ENCODE measurements around the gene ATP13A3. TPM values are rescaled to one million over a fixed set of nuclear protein-coding genes. Genes with fewer than 3 reads are reported as not detected.

ATP13A3 gene
- 25.3 to 42.6 TPM (median 41.4 TPM) in 5 replicates for total RNA-seq (2022; extraction: Qiagen RNA extraction)

GRCh38 chr3:194486540-194487288, at the start of gene ATP13A3:
Gene ATP13A3 (minus strand): TSS chr3:194487002. CDS start chr3:194462190, 24,812 bp downstream.

GRCh38 chr3:194399166-194399565, 87.6 kb downstream of the ATP13A3 start, which contains the start of gene GP5:
Gene GP5 (minus strand): TSS chr3:194399266. CDS start chr3:194398282, 984 bp downstream.

GRCh38 chr3:194369522-194370279, 117.1 kb downstream of the ATP13A3 start, which contains the start of gene LRRC15:
Gene LRRC15 (minus strand): TSS chr3:194369743. CDS start chr3:194361043, 8,700 bp downstream.

Other genes with a start within 250 kb of the ATP13A3 start
- gene CPN2, start 135.7 kb downstream of the ATP13A3 start, total RNA-seq (2022; extraction: Qiagen RNA extraction), result not detected in 5 replicates
- gene LRRC15, start 117.3 kb downstream of the ATP13A3 start, total RNA-seq (2022; extraction: Qiagen RNA extraction), result 0.12 to 0.25 TPM (median 0.14 TPM) in 5 replicates
- 0.02 to 0.04 TPM in 2 of 5 replicates, not detected in the others for gene GP5, start 87.7 kb downstream of the ATP13A3 start, total RNA-seq (2022; extraction: Qiagen RNA extraction)
- gene TMEM44, start 146.4 kb upstream of the ATP13A3 start, total RNA-seq (2022; extraction: Qiagen RNA extraction), result 8.1 to 11.7 TPM (median 10.2 TPM) in 5 replicates
- 27.9 to 35.3 TPM (median 32.8 TPM) in 5 replicates for gene LSG1, start 185.2 kb upstream of the ATP13A3 start, total RNA-seq (2022; extraction: Qiagen RNA extraction)
- gene FAM43A, start 198.9 kb upstream of the ATP13A3 start, total RNA-seq (2022; extraction: Qiagen RNA extraction), result 11.2 to 20.4 TPM (median 19.2 TPM) in 5 replicates